Stimulated activated CD4-positive, alpha-beta T cell treated with anti-CD3 and anti-CD28 coated beads, Interleukin-4, amount 100 ng/mL, for 24 hours (primary cell): ENCODE results near the gene GARIN1A.
"Not testable (repeated sequence)": the region's sequence is repeated elsewhere in the genome, so short reads cannot be mapped to it uniquely, and the experiment has no call there.

Source experiments
- DNase-seq: peaks from one replicate; pipeline ENCODE4 v3.0.0-alpha.2; 2020

Gene GARIN1A

GRCh38 chr7:128671992-128672391, at the start of gene GARIN1A:
GARIN1A (plus strand) TSS chr7:128672292; CDS start chr7:128672398, 106 bp downstream.
- no peak for DNase-seq

GRCh38 chr7:128627124-128627523, 45.0 kb upstream of the GARIN1A start:
- DNase-seq: not testable (repeated sequence)

GRCh38 chr7:128633915-128634314, 38.2 kb upstream of the GARIN1A start:
- not testable (repeated sequence) for DNase-seq

- DNase-seq: not testable (repeated sequence)
Observed at GRCh38 chr7:128645206-128645605, 26.9 kb upstream of the GARIN1A start.

GRCh38 chr7:128645844-128646243, 26.2 kb upstream of the GARIN1A start:
- not testable (repeated sequence) for DNase-seq

- DNase-seq: not testable (repeated sequence)
Observed at GRCh38 chr7:128646877-128647276, 25.2 kb upstream of the GARIN1A start.

- not testable (repeated sequence) for DNase-seq
Observed at GRCh38 chr7:128651096-128651495, 21.0 kb upstream of the GARIN1A start.

- not testable (repeated sequence) for DNase-seq
Observed at GRCh38 chr7:128652606-128653005, 19.5 kb upstream of the GARIN1A start.

- not testable (repeated sequence) for DNase-seq
Observed at GRCh38 chr7:128653197-128653596, 18.9 kb upstream of the GARIN1A start.

- DNase-seq: not testable (repeated sequence)
Observed at GRCh38 chr7:128654080-128654479, 18.0 kb upstream of the GARIN1A start.

GRCh38 chr7:128654501-128654900, 17.6 kb upstream of the GARIN1A start:
- DNase-seq: not testable (repeated sequence)

- DNase-seq: not testable (repeated sequence)
Observed at GRCh38 chr7:128658428-128658827, 13.7 kb upstream of the GARIN1A start.

GRCh38 chr7:128660596-128660995, 11.5 kb upstream of the GARIN1A start:
- DNase-seq: no peak

- DNase-seq: no peak
Observed at GRCh38 chr7:128661446-128661845, 10.6 kb upstream of the GARIN1A start.

GRCh38 chr7:128662091-128662490, 10.0 kb upstream of the GARIN1A start:
- DNase-seq: no peak

- not testable (repeated sequence) for DNase-seq
Observed at GRCh38 chr7:128663223-128663622, 8.9 kb upstream of the GARIN1A start.

GRCh38 chr7:128665057-128665456, 7.0 kb upstream of the GARIN1A start:
- no peak for DNase-seq

GRCh38 chr7:128666200-128666599, 5.9 kb upstream of the GARIN1A start:
- no peak for DNase-seq

- peak; percentile 10 for DNase-seq
Observed at GRCh38 chr7:128672927-128673517, 930 bp downstream of the GARIN1A start.

- no peak for DNase-seq
Observed at GRCh38 chr7:128673571-128673970, 1.5 kb downstream of the GARIN1A start.

GRCh38 chr7:128676665-128677064, 4.6 kb downstream of the GARIN1A start:
- DNase-seq: no peak

GRCh38 chr7:128679920-128680319, 7.8 kb downstream of the GARIN1A start:
- DNase-seq: no peak

GRCh38 chr7:128681794-128682537, 9.9 kb downstream of the GARIN1A start:
- no peak for DNase-seq

GRCh38 chr7:128683270-128683669, 11.2 kb downstream of the GARIN1A start:
- DNase-seq: not testable (repeated sequence)
